Measurements from ENCODE around the gene PDCL2.

DNA sequence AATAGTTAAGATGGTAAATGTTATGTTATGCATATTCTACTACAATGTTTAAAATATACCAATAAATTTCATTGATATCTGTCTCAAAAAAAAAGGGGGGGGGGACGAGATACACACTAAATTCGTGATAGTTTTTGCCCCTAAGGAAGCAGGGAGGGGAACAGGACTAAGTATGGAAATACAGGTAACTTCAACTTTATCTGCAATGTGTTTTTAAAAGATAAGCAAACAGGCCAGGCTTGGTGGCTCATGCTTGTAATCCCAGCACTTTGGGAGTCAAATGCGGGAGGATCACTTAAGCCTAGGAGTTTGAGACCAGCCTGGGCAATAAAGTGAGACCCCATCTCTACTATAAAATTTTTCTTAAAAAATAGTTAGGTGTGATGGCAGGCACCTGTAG, 31.9 kb downstream of the PDCL2 start:
- TF ChIP-seq, protein P1, sequence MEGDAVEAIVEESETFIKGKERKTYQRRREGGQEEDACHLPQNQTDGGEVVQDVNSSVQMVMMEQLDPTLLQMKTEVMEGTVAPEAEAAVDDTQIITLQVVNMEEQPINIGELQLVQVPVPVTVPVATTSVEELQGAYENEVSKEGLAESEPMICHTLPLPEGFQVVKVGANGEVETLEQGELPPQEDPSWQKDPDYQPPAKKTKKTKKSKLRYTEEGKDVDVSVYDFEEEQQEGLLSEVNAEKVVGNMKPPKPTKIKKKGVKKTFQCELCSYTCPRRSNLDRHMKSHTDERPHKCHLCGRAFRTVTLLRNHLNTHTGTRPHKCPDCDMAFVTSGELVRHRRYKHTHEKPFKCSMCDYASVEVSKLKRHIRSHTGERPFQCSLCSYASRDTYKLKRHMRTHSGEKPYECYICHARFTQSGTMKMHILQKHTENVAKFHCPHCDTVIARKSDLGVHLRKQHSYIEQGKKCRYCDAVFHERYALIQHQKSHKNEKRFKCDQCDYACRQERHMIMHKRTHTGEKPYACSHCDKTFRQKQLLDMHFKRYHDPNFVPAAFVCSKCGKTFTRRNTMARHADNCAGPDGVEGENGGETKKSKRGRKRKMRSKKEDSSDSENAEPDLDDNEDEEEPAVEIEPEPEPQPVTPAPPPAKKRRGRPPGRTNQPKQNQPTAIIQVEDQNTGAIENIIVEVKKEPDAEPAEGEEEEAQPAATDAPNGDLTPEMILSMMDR (IDR thresholded peaks at IDR 0.05): no peak
- TF ChIP-seq POLR2A (IDR thresholded peaks at IDR 0.05): no peak
